T-helper 1 cell treated with Interleukin-12 subunit alpha and Interleukin-12 subunit beta and Interleukin-4 antibody, amounts not matched to agents 30 ng/mL and 1 ng/mL, for 36 hours (primary cell): ENCODE results near the gene C1orf105. TPM values are rescaled to one million over a fixed set of nuclear protein-coding genes. Genes with fewer than 3 reads are reported as not detected.

Experiments
- intact Hi-C: fragments of 100-400 bp; cut with micrococcal nuclease; formaldehyde crosslinking; loops from one replicate; pipeline ENCODE4 v1.15.1; 2024
- total RNA-seq: library from RNA; stranded (reverse); gene quantifications from 2 replicates; pipeline ENCODE4 v1.2.3, GENCODE V29; 2022

C1orf105 gene
- total RNA-seq, 1 donor from 2014 or later, result not detected

- intact Hi-C loops, result loop anchor here (5.0 kb wide), 1 partner anchor 155 kb away; no protein-coding TSS in a partner anchor
Measured at GRCh38 chr1:172452536-172453152, 32.2 kb downstream of the C1orf105 start.

GRCh38 chr1:172453153-172453545 is 32.7 kb downstream of the C1orf105 start:
- intact Hi-C loops, result loop anchor here (5.0 kb wide), 1 partner anchor 154 kb away; no protein-coding TSS in a partner anchor

- intact Hi-C loops, result loop anchor here (5.0 kb wide), 1 partner anchor 154 kb away; no protein-coding TSS in a partner anchor
Measured at GRCh38 chr1:172453607-172454006, 33.1 kb downstream of the C1orf105 start.

- intact Hi-C loops, result no loop called here
Measured at GRCh38 chr1:172455451-172455850, 35.0 kb downstream of the C1orf105 start.

GRCh38 chr1:172456344-172456769 is 35.9 kb downstream of the C1orf105 start:
- intact Hi-C loops, result no loop called here

GRCh38 chr1:172457479-172458130 is 37.1 kb downstream of the C1orf105 start:
- intact Hi-C loops, result no loop called here

GRCh38 chr1:172460177-172460576 is 39.7 kb downstream of the C1orf105 start:
- intact Hi-C loops, result no loop called here

- intact Hi-C loops, result no loop called here
Measured at GRCh38 chr1:172460887-172461315, 40.4 kb downstream of the C1orf105 start.

- intact Hi-C loops, result no loop called here
Measured at GRCh38 chr1:172465617-172466016, 45.1 kb downstream of the C1orf105 start.

- intact Hi-C loops, result no loop called here
Measured at GRCh38 chr1:172466795-172467407, 46.4 kb downstream of the C1orf105 start.

GRCh38 chr1:172467446-172467845 is 47.0 kb downstream of the C1orf105 start:
- intact Hi-C loops, result no loop called here

GRCh38 chr1:172468296-172468695 is 47.8 kb downstream of the C1orf105 start:
- intact Hi-C loops, result no loop called here

GRCh38 chr1:172469717-172470116 is 49.2 kb downstream of the C1orf105 start:
- intact Hi-C loops, result no loop called here

GRCh38 chr1:172470149-172470548 is 49.7 kb downstream of the C1orf105 start:
- intact Hi-C loops, result no loop called here

- intact Hi-C loops, result no loop called here
Measured at GRCh38 chr1:172471666-172472065, 51.2 kb downstream of the C1orf105 start.

- intact Hi-C loops, result no loop called here
Measured at GRCh38 chr1:172472495-172472894, 52.0 kb downstream of the C1orf105 start.

GRCh38 chr1:172473302-172473701 is 52.8 kb downstream of the C1orf105 start:
- intact Hi-C loops, result no loop called here

- intact Hi-C loops, result no loop called here
Measured at GRCh38 chr1:172473842-172474241, 53.4 kb downstream of the C1orf105 start.

GRCh38 chr1:172476218-172476811 is 55.8 kb downstream of the C1orf105 start:
- intact Hi-C loops, result no loop called here

- intact Hi-C loops, result no loop called here
Measured at GRCh38 chr1:172477216-172477615, 56.7 kb downstream of the C1orf105 start.

- intact Hi-C loops, result no loop called here
Measured at GRCh38 chr1:172477741-172478140, 57.3 kb downstream of the C1orf105 start.

GRCh38 chr1:172478485-172478884 is 58.0 kb downstream of the C1orf105 start:
- intact Hi-C loops, result no loop called here
